SK-N-SH (cell line): ENCODE results near the gene SLIT1. TPM values are rescaled to one million over a fixed set of nuclear protein-coding genes. Genes with fewer than 3 reads are reported as not detected.
"Not testable (repeated sequence)": the region's sequence is repeated elsewhere in the genome, so short reads cannot be mapped to it uniquely, and the experiment has no call there.

Experiments
- CTCF ChIA-PET: fragments of 300-600, 350-600 bp; formaldehyde crosslinking; extraction: SDS; loops from one replicate; lab custom pipeline; 2021; lab: Yijun Ruan, JAX
- POLR2A ChIA-PET: fragments of 350-600 bp; sonication (Branson Sonifier 250); formaldehyde crosslinking; extraction: SDS; loops from one replicate; lab custom pipeline; 2020; ENCODE audit warnings: antibody characterized with exemption, inconsistent platforms; lab: Yijun Ruan, JAX
- DNase-seq: peaks from one replicate; pipeline ENCODE4 v3.0.0; 2012
- H2AFZ ChIP-seq: fragments of 200-600 bp; sonication (generic); 2 replicates; pipeline ENCODE4 v1.8.1; 2016; ENCODE audit warnings: antibody characterized with exemption, mild to moderate bottlenecking, low read depth
- H3F3A ChIP-seq: fragments of 200-600 bp; sonication (generic); replicated peaks from 2 replicates; pipeline ENCODE3; 2016; ENCODE audit warnings: antibody characterized with exemption, mild to moderate bottlenecking; ENCODE audit not compliant: insufficient read depth
- H3K27ac ChIP-seq, 2 experiments: fragments of 200-500 bp in 1 of 2; fragments of 200-600 bp in 1 of 2; sonication (Bioruptor generic) in 1 of 2; sonication (generic), shearing (Covaris generic) in 1 of 2; 2 replicates each; pipeline versions ENCODE4 v1.5.1 to v1.6.1; 2014 to 2016; ENCODE audit warnings: low read depth in 2 of 2, inconsistent platforms in 1 of 2, low read length in 1 of 2, mild to moderate bottlenecking in 1 of 2, mixed read lengths in 1 of 2
- H3K27me3 ChIP-seq: fragments of 200-600 bp; sonication (generic), shearing (Covaris generic); 2 replicates; pipeline ENCODE4 v1.6.1; 2016; ENCODE audit warnings: mixed run types; ENCODE audit not compliant: insufficient read depth
- H3K36me3 ChIP-seq, 2 experiments: fragments of 200-500 bp in 1 of 2; fragments of 200-600 bp in 1 of 2; sonication (Bioruptor generic) in 1 of 2; sonication (generic) in 1 of 2; replicated peaks in 1 of 2; 2 replicates each; pipeline versions ENCODE3 to v1.5.1; 2014 to 2016; ENCODE audit warnings: low read length in 1 of 2, mild to moderate bottlenecking in 1 of 2; ENCODE audit not compliant: insufficient read depth in 2 of 2, control insufficient read depth in 1 of 2
- H3K4me1 ChIP-seq, 2 experiments: fragments of 200-500 bp in 1 of 2; fragments of 200-600 bp in 1 of 2; sonication (Bioruptor generic) in 1 of 2; sonication (generic), shearing (Covaris generic) in 1 of 2; 2 replicates each; pipeline versions ENCODE4 v1.5.1 to v1.6.1; 2014 to 2016; ENCODE audit warnings: low read depth in 1 of 2, low read length in 1 of 2, mixed run types in 1 of 2; ENCODE audit not compliant: insufficient read depth in 2 of 2, control insufficient read depth in 1 of 2
- H3K4me2 ChIP-seq: fragments of 200-600 bp; sonication (generic), shearing (Covaris generic); 2 replicates; pipeline ENCODE4 v1.6.1; 2017; ENCODE audit warnings: mixed run types
- H3K4me3 ChIP-seq, 2 experiments: fragments of 200-500 bp in 1 of 2; fragments of 200-600 bp in 1 of 2; sonication (Bioruptor generic) in 1 of 2; sonication (generic), shearing (Covaris generic) in 1 of 2; 2 replicates each; pipeline versions ENCODE4 v1.5.1 to v1.8.1; 2014 to 2016; ENCODE audit warnings: low read depth in 2 of 2, inconsistent platforms in 1 of 2, low read length in 1 of 2, mild to moderate bottlenecking in 1 of 2, mixed read lengths in 1 of 2, moderate library complexity in 1 of 2
- H3K79me2 ChIP-seq: fragments of 200-600 bp; sonication (generic); 2 replicates; pipeline ENCODE4 v1.8.1; 2017; ENCODE audit warnings: mild to moderate bottlenecking; ENCODE audit not compliant: insufficient read depth
- H3K9ac ChIP-seq: fragments of 200-600 bp; sonication (generic); 2 replicates; pipeline ENCODE4 v1.6.1; 2017; ENCODE audit warnings: mixed run types
- H3K9me2 ChIP-seq: fragments of 200-600 bp; sonication (generic); 2 replicates; pipeline ENCODE4 v1.6.1; 2017; ENCODE audit warnings: mixed run types
- H3K9me3 ChIP-seq: fragments of 200-600 bp; sonication (generic); 2 replicates; pipeline ENCODE4 v1.6.1; 2017; ENCODE audit warnings: mixed run types, mild to moderate bottlenecking, moderate library complexity
- H4K20me1 ChIP-seq: fragments of 200-600 bp; sonication (generic); 2 replicates; pipeline ENCODE4 v1.6.1; 2017; ENCODE audit warnings: mild to moderate bottlenecking, mixed run types; ENCODE audit not compliant: insufficient read depth
- CHD2 ChIP-seq: fragments of 150-350 bp; IDR thresholded peaks from 2 replicates; pipeline ENCODE4 v1.6.1; 2018; ENCODE audit warnings: low read length; ENCODE audit not compliant: partially characterized antibody
- ELF1 ChIP-seq: IDR thresholded peaks from 2 replicates; pipeline ENCODE4 v1.4.0; 2012
- EZH2phosphoT487 ChIP-seq: fragments of 200-600 bp; sonication (generic); IDR thresholded peaks from 2 replicates; pipeline ENCODE4 v1.6.1; 2017; ENCODE audit warnings: low read depth, mixed run types, mild to moderate bottlenecking, antibody characterized with exemption, moderate library complexity, borderline replicate concordance
- FOSL2 ChIP-seq: IDR thresholded peaks from 2 replicates; pipeline ENCODE4 v1.4.0; 2012; ENCODE audit warnings: low read depth, mild to moderate bottlenecking, moderate library complexity, borderline replicate concordance
- MEF2A ChIP-seq: IDR thresholded peaks from 2 replicates; pipeline ENCODE4 v1.4.0; 2012; ENCODE audit warnings: low read depth, borderline replicate concordance
- MXI1 ChIP-seq: IDR thresholded peaks from 2 replicates; pipeline ENCODE4 v1.6.1; 2012; ENCODE audit warnings: mild to moderate bottlenecking, low read depth, low read length, improper control_type of control experiment
- NRF1 ChIP-seq: IDR thresholded peaks from 2 replicates; pipeline ENCODE4 v1.6.1; 2012; ENCODE audit warnings: low read depth, mild to moderate bottlenecking, low read length
- RXRA ChIP-seq: IDR thresholded peaks from 2 replicates; pipeline ENCODE4 v1.4.0; 2012; ENCODE audit warnings: low read depth, mild to moderate bottlenecking, borderline replicate concordance
- TCF12 ChIP-seq: IDR thresholded peaks from 2 replicates; pipeline ENCODE4 v1.4.0; 2012
- YY1 ChIP-seq: IDR thresholded peaks from 2 replicates; pipeline ENCODE4 v1.4.0; 2012; ENCODE audit warnings: low read depth, mild to moderate bottlenecking
- WGBS: methylation state at CpG from one replicate; pipeline ENCODE4 v1.1.6; 2017; ENCODE audit warnings: low lambda C conversion rate; 5-methylcytosine and 5-hydroxymethylcytosine counted together
- polyA plus RNA-seq, 3 experiments: library from polyadenylated mRNA; depleted of rRNA; stranded (reverse); fragments of >200 nt; gene quantifications; 2 replicates each; pipeline ENCODE4 v1.2.3, GENCODE V29; 2012
- TF ChIP-seq, protein P1 (sequence below): IDR thresholded peaks from 2 replicates; pipeline ENCODE4; 2012
- TF ChIP-seq, protein P2 (sequence below): IDR thresholded peaks from 2 replicates; pipeline ENCODE4 v1.4.0; 2012; ENCODE audit warnings: low read depth, borderline replicate concordance

The SLIT1 gene
- polyA plus RNA-seq, 1 of the 3 experiments (the other 2 are of a cell fraction) = 0.05 TPM

- no peak for TF ChIP-seq TCF12
- no peak for TF ChIP-seq CHD2
- TF ChIP-seq, protein P1, sequence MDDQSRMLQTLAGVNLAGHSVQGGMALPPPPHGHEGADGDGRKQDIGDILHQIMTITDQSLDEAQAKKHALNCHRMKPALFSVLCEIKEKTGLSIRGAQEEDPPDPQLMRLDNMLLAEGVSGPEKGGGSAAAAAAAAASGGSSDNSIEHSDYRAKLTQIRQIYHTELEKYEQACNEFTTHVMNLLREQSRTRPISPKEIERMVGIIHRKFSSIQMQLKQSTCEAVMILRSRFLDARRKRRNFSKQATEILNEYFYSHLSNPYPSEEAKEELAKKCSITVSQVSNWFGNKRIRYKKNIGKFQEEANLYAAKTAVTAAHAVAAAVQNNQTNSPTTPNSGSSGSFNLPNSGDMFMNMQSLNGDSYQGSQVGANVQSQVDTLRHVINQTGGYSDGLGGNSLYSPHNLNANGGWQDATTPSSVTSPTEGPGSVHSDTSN = no peak
- TF ChIP-seq, protein P2, sequence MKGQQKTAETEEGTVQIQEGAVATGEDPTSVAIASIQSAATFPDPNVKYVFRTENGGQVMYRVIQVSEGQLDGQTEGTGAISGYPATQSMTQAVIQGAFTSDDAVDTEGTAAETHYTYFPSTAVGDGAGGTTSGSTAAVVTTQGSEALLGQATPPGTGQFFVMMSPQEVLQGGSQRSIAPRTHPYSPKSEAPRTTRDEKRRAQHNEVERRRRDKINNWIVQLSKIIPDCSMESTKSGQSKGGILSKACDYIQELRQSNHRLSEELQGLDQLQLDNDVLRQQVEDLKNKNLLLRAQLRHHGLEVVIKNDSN = no peak
- no peak for TF ChIP-seq MEF2A
- TF ChIP-seq RXRA = no peak
- no peak for TF ChIP-seq ELF1
- TF ChIP-seq YY1 = no peak
- no peak for TF ChIP-seq EZH2phosphoT487
- TF ChIP-seq MXI1 = no peak
- no peak for TF ChIP-seq NRF1
- no peak for TF ChIP-seq FOSL2
- no peaks in the 10 kb centered on the region for H3K79me2 ChIP-seq
- H3K4me3 ChIP-seq = no peak overlapping the region
- ChIA-PET POLR2A (no interaction called here), CTCF (interaction anchor here (0.6 to 21.7 kb wide), 5 partner anchors 11 to 1721 kb away, joined by 3 to 894 read pairs (median 5); no protein-coding TSS in a partner anchor)
- H3K27me3 ChIP-seq = peaks cover 9% of the 10 kb centered on the region
- H3K36me3 ChIP-seq = no peaks in the 10 kb centered on the region
- H3F3A ChIP-seq = no peaks in the 10 kb centered on the region
- no peak overlapping the region for H2AFZ ChIP-seq
- no peaks in the 10 kb centered on the region for H3K9me2 ChIP-seq
- no peak overlapping the region for H3K9ac ChIP-seq
- WGBS = 59% methylated on average over 9 of the region's 9 CpGs
- H3K4me2 ChIP-seq = no peak overlapping the region
- no peak overlapping the region for H3K27ac ChIP-seq
- H3K4me1 ChIP-seq = no peaks in the 10 kb centered on the region
- no peaks in the 10 kb centered on the region for H4K20me1 ChIP-seq
- DNase-seq = no peak
- no peaks in the 10 kb centered on the region for H3K9me3 ChIP-seq
Measured at GRCh38 chr10:97083228-97083829, 102.4 kb downstream of the SLIT1 start.

DNA sequence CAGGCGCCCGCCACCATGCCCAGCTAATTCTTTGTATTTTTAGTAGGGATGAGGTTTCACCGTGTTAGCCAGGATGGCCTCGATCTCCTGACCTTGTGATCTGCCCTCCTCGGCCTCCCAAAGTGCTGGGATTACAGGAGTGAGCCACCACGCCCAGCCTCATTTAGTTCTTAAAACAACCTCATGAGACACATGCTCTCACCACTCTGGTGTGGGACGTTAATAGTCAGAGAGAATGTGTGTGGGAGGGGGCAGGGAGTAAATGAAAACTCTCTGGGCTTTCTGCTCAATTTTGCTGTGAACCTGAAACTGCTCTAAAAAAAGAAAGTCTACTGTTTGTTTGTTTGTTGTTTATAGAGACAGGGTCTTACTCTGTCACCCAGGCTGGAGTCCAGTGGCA is 103.2 kb downstream of the SLIT1 start:
- not testable (repeated sequence) for H3K4me2 ChIP-seq, H3K9me2 ChIP-seq, H3K36me3 ChIP-seq, H3K27me3 ChIP-seq, H3K9me3 ChIP-seq, H4K20me1 ChIP-seq, H2AFZ ChIP-seq, H3K79me2 ChIP-seq, H3K9ac ChIP-seq, H3F3A ChIP-seq, H3K27ac ChIP-seq, H3K4me3 ChIP-seq, DNase-seq, H3K4me1 ChIP-seq
- CTCF ChIA-PET = interaction anchor here (1.8 to 21.7 kb wide), 4 partner anchors 10 to 122 kb away, joined by 5 to 894 read pairs (median 18); no protein-coding TSS in a partner anchor
- POLR2A ChIA-PET = interaction anchor here (0.5 kb wide), 1 partner anchor 186 kb away, joined by 5 read pairs; no protein-coding TSS in a partner anchor
- 49% methylated on average over 7 of the region's 7 CpGs for WGBS
